Glomerular endothelial cell (primary cell): ENCODE measurements around the gene SPAG16. TPM values are rescaled to one million over a fixed set of nuclear protein-coding genes. Genes with fewer than 3 reads are reported as not detected.
"Not testable (repeated sequence)": the region's sequence is repeated elsewhere in the genome, so short reads cannot be mapped to it uniquely, and the experiment has no call there.

Source experiments
- DNase-seq: peaks from one replicate; pipeline ENCODE4 v3.0.0-alpha.2; 2011; ENCODE audit warnings: low read depth, low spot score; ENCODE audit errors: extremely low read depth
- total RNA-seq: library from RNA; depleted of rRNA; stranded (reverse); fragments of >200 nt; gene quantifications from 2 replicates; pipeline ENCODE4 v1.2.3, GENCODE V29; 2015

The SPAG16 gene
- total RNA-seq, 1 donor from 2014 or later, result 13.8 TPM

- no peak for DNase-seq
Observed at GRCh38 chr2:213266421-213266820, 17.8 kb upstream of the SPAG16 start.

- DNase-seq, result no peak
Observed at GRCh38 chr2:213271947-213272346, 12.3 kb upstream of the SPAG16 start.

DNA sequence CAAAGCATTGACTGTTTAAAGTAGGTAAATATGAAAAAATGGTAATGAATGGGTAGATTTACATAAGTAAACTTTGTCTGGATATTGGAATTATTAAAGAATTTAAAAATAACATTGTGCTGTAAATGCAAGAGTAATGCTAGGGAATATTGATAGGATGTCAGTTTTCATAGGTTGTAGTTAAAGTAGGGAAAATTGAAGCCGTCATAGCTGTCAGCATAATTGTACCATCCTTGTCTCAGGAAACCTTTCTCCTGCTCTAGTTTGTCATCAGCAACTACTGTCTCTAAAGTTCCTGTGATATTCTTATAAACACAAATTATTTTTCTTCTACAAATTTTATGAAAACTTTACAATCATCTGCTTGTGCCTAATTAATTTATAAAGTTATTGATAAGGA lies 10.1 kb upstream of the SPAG16 start:
- no peak for DNase-seq

DNA sequence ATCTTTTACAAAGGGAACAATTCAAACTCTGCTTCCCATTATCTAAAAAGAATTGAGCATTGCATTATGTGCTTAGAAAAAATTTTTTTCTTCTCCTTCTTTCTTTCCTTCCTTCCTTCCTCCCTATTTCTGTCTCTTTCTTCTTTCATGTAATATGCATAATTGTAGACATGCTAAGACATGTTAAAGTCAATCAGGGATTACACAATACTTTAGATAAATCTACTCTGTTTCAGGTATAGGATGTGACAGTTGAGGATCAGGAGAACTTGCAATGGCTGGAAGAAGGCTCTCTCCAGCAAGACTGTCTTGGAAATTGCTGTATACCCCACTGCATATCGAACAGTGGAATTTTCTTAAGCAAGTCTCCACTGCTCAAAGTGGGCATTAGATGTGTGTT lies 9.0 kb upstream of the SPAG16 start:
- no peak for DNase-seq

- not testable (repeated sequence) for DNase-seq
Observed at GRCh38 chr2:213277134-213277533, 7.1 kb upstream of the SPAG16 start.

DNA sequence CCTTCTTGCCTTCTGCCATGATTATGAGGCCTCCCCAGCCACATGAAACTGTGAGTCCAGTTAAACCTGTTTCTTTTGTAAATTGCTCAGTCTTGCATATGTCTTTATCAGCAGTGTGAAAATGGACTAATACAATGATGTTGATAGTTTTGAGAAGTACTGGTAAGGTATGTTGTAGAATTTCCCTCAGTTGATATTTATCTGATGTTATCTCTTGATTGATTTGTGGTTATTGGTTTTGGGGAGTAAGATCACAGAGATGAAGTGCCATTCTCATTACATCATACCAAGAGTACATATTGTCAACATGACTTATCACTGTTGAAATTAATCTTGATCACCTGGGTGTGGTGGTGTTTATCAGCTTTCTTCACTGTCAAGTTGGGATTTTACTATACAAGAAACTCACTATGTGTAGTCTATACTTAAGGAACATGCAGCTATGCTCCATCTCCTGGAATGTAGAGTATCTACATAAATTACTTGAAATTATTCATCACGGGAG lies 5.1 kb upstream of the SPAG16 start:
- DNase-seq, result no peak

DNA sequence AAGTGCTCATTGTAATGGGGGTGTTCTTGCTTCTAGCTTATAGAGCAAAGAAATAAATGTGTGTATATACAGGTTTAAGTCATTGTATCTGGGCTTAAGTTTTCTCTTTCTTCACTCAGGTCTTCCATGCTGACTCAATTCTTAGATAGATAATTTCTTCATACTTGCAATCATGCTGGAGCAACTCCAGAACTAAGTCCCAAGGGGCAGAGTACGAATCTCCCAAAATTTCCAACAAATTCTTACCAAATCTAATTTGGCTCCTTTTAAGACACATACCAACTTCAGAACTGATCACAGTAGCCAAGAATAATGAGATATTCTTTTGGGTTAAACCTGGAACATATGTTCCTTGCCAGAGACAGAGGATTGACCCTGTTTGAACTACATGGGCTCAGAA lies 4.3 kb upstream of the SPAG16 start:
- no peak for DNase-seq

GRCh38 chr2:213281156-213281555 lies 3.1 kb upstream of the SPAG16 start:
- no peak for DNase-seq

- no peak for DNase-seq
Observed at GRCh38 chr2:213285404-213285803, 1.1 kb downstream of the SPAG16 start.

- no peak for DNase-seq
Observed at GRCh38 chr2:213286161-213286560, 1.9 kb downstream of the SPAG16 start.

- DNase-seq, result no peak
Observed at GRCh38 chr2:213288913-213289700, 4.8 kb downstream of the SPAG16 start.

DNA sequence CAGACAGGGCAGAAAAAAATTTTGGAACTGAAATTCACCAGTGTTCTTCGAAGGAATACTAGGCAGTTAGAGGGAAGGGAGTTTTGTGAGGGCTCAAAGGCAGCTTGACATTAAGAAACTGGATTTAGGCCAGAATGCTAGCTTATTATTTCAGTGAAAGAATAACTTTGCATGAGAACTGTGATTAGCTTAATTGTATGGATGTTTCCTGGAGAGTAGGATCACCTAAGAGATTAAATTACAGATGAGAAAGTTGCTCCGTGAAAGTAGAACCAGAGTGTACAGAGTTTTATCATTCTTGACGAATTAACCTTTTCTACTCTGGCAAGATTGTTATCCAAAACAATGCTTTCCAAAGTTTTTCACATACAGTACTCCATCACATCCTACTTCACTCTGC lies 6.2 kb downstream of the SPAG16 start:
- DNase-seq, result no peak

DNA sequence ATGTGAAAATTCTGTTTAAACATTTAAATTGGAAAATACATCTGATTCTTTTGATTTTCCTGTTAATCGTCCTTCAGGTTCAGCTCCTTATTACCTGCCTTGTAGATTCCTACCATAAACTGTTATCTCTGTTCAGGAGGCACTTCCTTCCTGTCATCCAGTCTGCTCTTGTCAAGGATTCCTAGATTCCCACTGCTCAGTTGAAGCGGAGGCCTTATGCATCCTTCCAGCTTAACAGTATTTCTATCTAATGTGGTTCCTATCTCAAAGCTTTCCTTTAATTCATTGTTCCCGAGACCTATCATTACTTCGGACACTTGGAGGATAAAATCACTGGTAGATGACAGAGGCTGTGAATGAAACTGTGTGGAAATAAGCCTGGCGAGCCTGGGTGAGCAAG lies 12.0 kb downstream of the SPAG16 start:
- no peak for DNase-seq

DNA sequence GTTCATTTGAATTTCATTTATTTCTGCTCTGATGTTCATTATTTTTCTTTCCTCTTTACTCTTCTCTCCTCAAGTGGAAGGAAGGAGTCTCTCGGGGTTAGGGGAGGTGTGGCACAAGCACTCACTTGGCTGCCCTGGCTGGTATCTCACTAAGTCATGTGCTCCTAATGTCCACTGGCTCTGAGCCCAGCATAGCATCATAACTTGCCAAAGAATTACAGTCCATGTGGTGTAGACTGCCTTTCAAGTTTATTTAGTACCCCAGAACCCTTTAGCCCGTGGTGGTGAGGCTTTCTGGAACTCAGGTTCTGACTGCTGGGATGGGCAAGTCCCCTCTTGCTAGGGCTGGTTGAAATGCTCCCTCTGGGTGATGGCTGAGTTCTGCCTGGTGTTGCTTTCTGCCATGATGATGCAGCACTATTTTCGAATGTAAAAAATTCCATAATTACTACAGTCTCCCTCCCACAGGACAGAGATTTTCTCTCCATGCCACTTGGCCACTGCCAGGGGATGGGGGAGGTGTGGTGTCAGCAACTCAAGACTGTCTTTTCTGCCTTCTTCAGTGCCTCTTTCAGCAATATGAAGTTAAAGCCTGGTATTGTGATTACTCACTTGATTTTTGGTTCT lies 22.2 kb downstream of the SPAG16 start:
- no peak for DNase-seq

DNA sequence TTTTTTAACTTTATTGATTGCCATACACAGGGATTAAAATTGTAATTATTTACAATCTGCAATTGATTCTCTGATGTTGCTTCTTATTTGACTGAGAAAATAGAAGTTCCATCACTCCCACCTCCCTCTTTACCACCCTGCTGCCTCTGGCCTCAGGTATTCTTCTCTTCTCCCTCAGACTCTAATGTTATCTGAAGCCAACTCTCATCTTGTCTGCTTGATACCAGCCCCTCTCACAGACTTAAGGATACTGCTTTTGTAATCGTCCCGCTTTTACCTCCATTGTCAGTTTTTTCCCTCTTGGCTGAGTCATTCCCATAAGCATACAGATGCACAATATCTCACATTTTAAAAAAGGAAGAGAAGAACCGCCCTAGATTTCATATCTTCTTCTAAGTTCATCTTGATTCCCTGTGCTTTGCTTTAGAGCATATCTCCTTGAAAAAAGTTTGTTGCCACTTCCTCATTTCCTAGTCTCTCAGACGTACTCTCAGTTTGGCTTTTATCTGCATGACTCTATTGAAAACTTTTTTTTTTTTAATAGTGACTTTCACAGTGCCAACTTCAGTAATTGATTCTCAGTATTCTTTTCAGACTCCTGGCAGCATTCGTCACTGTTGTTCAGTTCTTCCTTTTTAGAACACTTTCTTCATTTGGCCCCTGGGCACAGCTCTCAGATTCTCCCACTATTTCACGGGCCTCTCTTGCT lies 31.1 kb downstream of the SPAG16 start:
- no peak for DNase-seq

- DNase-seq, result no peak
Observed at GRCh38 chr2:213316001-213316735, 31.9 kb downstream of the SPAG16 start.

DNA sequence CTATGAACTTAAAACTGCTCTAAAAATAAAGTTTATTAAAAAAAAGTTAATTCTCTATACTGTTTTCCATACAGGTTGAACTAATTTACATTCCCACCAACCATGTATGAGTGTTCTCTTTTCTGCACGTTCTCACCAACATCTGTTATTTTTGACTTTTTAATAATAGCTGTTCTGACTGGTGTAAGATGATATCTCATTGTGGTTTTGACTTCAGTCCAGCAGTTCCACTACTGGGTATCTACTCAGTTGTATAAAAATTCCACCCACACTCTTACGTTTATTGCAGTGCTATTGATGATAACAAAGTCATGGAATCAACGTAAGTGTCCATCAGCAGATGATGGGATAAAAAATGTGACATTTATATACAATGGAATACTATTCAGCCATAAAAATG lies 33.7 kb downstream of the SPAG16 start:
- no peak for DNase-seq

- DNase-seq, result no peak
Observed at GRCh38 chr2:213320604-213321003, 36.3 kb downstream of the SPAG16 start.

GRCh38 chr2:213336253-213336770 lies 52.0 kb downstream of the SPAG16 start:
- DNase-seq, result no peak

DNA sequence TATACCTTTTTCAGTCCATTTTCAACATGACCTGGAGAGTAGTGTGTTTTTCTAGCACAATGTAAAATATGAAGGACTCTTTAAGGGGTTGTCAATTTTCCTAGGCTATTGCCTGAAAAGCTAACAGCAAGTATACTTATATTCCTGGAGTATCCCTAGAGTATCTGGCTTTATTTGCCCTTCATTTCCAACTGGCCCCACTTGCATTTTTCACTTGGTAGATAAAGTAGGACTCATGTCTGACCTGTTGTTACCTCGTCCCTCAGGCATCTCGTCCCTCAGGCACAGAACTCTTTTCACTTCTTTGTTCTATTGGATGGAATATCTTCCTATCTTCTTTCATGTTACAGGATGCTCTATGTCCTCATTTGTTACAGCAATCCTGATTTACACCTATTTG lies 69.2 kb downstream of the SPAG16 start:
- no peak for DNase-seq

GRCh38 chr2:213376644-213377043 lies 92.4 kb downstream of the SPAG16 start:
- DNase-seq, result no peak
